NCI-H2081 treated with DMSO at 0.1 percent for 48 hours (cell line): Measurements from ENCODE around the gene PINK1.
"Not testable (repeated sequence)": the region's sequence is repeated elsewhere in the genome, so short reads cannot be mapped to it uniquely, and the experiment has no call there.

Experiments
- DNase-seq: peaks from one replicate; lab custom pipeline; 2025; lab: John Stamatoyannopoulos, UW

The PINK1 gene

DNA sequence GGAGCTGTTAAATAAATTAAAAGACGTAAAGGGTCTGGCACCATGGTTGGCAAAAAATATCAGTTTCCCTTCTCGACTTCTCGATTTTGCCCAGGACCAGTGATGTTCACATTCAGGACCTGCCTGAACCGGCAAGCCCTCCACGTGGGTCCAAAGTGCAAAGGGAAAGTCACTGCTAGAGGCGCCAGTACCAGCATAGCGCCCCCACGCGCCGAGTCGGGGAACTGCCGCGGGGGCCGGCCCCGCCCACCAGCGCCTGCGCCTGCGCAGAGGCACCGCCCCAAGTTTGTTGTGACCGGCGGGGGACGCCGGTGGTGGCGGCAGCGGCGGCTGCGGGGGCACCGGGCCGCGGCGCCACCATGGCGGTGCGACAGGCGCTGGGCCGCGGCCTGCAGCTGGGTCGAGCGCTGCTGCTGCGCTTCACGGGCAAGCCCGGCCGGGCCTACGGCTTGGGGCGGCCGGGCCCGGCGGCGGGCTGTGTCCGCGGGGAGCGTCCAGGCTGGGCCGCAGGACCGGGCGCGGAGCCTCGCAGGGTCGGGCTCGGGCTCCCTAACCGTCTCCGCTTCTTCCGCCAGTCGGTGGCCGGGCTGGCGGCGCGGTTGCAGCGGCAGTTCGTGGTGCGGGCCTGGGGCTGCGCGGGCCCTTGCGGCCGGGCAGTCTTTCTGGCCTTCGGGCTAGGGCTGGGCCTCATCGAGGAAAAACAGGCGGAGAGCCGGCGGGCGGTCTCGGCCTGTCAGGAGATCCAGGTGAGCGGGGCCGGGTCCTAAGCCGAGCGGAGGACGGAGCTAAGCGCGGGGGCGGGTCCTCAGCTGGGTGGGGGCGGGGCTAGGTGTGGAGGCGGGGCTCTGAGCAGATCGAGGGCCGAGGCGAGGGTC, at the start of gene PINK1:
TSS of gene PINK1 (plus strand) at position 269 of the 875 bp plus-strand sequence. CDS start at position 360, 91 bp downstream.
- DNase-seq = no peak

GRCh38 chr1:20584890-20585289, 48.4 kb upstream of the PINK1 start:
- DNase-seq = no peak

DNA sequence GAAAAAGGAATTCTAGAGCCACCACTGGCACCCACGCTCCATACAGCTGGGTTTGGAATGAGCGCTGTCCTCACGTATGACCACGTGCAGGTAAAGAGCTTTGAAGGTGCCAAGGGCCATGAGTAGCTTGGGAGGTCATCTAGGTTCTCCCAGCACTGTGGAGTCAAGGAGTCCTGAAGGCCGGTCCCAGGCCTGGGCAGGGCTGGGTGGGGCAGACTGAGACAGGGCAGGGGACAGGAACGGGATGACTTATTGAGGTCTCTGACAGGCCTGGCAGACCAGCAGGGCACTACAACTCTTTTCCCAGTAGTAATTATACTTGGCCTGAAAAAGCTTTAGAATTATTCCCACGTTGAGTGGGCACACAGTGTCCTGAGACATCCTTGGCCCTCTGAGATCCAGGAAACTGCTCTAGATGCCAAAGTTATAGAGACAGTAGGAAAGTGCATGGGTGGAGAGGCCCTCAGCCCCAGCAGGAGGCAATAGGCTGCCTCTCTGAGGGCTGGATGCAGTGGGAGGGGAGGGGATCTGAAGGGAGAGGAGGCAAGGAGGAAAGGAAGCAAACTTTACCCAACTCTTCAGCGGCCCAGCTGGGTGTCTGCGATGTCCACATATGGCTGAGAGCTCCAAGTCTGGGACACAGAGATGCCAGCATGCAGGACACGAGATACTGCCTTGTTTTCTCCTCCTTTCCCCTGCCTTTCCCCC, 46.2 kb upstream of the PINK1 start:
- DNase-seq = no peak

GRCh38 chr1:20587661-20588053, 45.6 kb upstream of the PINK1 start:
- no peak for DNase-seq

DNA sequence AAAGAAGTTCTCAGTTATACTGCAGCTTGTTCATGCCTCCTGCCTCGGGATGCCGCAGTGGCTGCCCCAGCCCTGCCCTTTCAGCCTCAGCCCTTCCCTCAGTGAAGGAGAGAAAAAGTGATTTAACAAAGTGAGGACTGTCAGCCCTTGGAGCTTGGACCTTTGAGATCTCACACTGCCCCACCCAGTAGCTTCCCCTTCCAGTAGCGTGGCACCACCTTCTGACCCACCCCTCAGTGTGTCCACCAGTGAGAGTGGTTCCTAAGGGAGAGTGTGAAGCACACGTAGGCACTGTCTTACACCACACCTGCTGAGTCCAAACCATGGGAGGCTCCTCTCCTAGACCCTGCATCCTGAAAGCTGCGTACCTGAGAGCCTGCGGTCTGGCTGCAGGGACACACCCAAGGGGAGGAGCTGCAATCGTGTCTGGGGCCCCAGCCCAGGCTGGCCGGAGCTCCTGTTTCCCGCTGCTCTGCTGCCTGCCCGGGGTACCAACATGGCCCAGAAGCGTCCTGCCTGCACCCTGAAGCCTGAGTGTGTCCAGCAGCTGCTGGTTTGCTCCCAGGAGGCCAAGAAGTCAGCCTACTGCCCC, 44.5 kb upstream of the PINK1 start, which contains the start of gene CDA:
TSS of gene CDA (plus strand) at position 464 of the 592 bp plus-strand sequence. CDS start at position 497, 33 bp downstream.
- DNase-seq = no peak

- DNase-seq = no peak
Measured at GRCh38 chr1:20589331-20590278, 43.7 kb upstream of the PINK1 start.

DNA sequence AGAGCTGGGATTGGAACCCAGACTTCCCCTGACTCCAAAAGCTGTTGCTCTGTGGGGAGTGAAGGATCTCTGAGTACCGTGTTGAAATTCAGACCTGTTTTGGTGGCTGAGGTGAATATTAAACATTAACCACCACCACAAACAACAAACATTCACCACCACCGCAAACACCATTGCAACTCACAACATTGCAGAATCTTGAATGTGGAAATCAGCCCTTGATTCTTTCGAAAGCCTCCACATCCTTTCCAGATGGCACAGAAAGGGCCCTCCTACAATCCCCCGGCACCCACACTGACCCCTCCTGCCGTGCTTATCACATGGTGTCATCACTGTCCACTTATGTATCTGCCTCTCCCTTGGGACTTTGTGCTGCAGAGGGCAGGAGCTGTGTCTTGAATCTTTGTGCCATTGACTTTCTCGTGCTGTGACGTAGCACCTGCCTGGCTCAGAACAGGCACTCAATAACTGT, 42.9 kb upstream of the PINK1 start:
- no peak for DNase-seq

- no peak for DNase-seq
Measured at GRCh38 chr1:20593756-20594155, 39.5 kb upstream of the PINK1 start.

- no peak for DNase-seq
Measured at GRCh38 chr1:20594746-20595145, 38.5 kb upstream of the PINK1 start.

GRCh38 chr1:20596106-20596505, 37.2 kb upstream of the PINK1 start:
- no peak for DNase-seq

GRCh38 chr1:20597650-20598049, 35.6 kb upstream of the PINK1 start:
- DNase-seq = no peak

- DNase-seq = no peak
Measured at GRCh38 chr1:20600156-20600555, 33.1 kb upstream of the PINK1 start.

- no peak for DNase-seq
Measured at GRCh38 chr1:20601129-20601825, 32.0 kb upstream of the PINK1 start.

- no peak for DNase-seq
Measured at GRCh38 chr1:20602851-20603450, 30.3 kb upstream of the PINK1 start.

- DNase-seq = no peak
Measured at GRCh38 chr1:20603504-20604464, 29.5 kb upstream of the PINK1 start.

- no peak for DNase-seq
Measured at GRCh38 chr1:20604678-20605077, 28.6 kb upstream of the PINK1 start.

- DNase-seq = not testable (repeated sequence)
Measured at GRCh38 chr1:20606801-20607570, 26.3 kb upstream of the PINK1 start.

DNA sequence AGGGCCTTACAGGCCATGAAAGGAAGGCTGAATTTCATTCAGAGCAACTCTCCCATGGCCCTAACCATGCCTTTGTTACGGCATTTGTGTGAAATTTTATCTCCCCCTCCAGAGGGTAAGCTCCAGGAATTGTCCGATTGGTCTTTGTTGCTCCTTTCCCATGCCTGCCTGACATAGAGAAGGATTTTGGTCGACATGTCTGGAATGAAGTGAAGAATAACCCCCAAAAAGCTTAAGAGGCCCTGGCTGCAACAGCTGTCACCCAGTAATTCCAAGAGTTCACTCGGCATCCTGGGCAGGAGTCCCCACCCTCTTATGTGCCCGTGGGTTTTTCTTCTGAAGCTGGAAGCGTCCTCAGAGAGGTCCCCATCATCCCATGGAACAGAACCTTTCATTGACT, 23.7 kb upstream of the PINK1 start:
- DNase-seq = no peak
